ENCODE data around the gene KRT35.
"Not testable (repeated sequence)": the region's sequence is repeated elsewhere in the genome, so short reads cannot be mapped to it uniquely, and the experiment has no call there.

Gene KRT35

GRCh38 chr17:41452281-41452680 is 28.7 kb downstream of the KRT35 start:
- no peak for DNase-seq

GRCh38 chr17:41451154-41451728 is 29.7 kb downstream of the KRT35 start:
- no peak for DNase-seq

DNA sequence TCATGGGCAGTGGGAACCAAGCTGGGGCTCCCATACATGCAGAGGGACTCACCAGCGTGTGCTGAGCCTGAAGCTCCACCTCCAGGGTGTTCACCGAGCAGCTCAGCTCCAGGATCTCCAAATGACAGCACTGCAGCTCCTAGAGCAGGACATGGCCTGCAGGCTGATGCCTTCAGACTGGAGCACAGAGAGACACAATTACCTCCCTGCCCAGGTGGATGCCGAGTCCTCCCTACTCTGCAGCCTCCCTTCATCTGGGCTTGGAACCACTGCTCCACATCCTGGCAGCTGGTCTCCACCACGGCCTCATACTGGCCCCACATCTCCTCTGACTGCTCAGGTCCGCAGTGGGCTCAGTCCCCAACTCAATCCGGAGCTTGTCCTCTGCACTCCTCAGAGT is 31.9 kb downstream of the KRT35 start:
- DNase-seq = no peak

GRCh38 chr17:41448506-41448905 is 32.4 kb downstream of the KRT35 start:
- DNase-seq = no peak

DNA sequence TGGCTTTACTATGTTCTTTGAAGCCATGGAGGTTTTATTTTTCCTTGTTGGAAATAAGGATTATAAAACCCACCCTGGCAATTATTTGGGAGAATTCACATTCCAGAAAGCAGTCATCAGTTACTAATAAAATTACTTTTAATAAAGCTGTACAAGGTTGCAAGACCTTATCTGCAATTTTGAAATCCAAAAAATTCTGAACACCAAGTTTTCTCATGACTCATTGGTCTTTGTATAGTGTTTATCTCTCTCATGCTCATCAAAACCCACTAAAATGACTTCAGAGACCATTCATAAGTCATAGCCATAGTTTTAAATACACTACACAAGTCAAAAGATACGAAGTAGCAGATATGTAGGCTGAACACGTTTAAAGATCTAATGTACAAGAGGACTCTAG is 34.1 kb downstream of the KRT35 start:
- DNase-seq = no peak

DNA sequence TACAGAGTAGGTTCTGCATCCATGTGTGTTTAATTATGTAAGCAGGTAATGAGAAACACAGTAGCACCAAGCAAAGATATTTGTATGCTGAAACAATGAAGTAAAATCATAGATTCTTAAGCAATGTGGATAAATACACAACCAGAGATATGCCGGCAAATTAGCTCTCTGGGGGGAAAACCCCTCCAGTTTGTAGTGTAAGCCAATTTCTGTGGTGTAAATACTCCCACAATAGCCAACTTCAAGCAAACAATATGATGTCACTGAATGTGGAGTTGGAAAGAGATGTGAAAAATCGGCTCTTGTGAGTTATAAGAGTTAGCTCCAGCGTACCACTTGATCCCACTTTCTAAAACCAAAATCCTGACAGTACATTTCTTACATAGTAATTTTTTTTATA is 36.3 kb downstream of the KRT35 start:
- DNase-seq = no peak

GRCh38 chr17:41444186-41444585 is 36.8 kb downstream of the KRT35 start:
- DNase-seq = no peak

DNA sequence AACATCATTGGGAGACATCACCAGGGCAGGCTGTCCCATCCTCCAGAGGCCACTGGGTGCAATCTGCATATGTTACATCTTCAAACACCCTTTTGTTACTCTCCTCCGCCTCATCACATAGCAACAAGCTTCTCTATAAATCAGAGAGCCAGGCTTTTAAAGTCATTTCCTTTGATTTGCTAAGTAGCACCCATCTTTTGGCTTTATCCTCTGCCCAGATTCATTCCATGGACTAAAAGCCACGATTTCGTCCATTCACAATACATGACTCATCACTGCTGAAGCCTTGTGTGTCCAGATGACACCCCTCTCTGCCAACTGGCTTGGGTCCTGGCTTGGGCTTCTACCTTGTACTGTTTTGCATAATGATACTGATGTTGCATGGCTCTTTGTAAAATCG is 38.2 kb downstream of the KRT35 start:
- no peak for DNase-seq

DNA sequence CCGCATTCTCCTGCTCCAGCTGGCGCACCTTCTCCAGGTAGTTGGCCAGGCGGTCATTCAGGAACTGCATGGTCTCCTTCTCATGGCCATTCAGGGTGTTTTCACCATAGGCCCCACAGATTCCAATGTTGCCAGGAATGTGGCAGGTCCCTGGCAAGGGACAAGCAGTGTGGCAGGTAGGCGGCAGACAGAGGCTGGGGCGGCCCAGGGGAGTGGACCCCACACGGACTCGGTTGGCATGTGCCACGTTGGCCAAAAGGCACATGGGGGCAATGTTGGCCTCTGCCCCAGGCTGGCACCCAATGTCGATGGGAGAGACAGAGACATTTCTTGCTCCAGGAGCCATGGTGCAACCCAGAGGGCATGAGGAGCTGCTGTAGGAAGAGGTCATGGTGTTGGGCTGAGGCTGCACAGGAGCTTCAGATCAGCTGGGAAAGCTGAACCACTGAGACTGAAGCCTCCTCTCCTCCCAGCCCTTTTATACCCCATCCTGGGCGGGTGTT is 40.4 kb downstream of the KRT35 start, which contains the start of gene KRT38:
KRT38 (minus strand) TSS at position 453 of the 503 bp plus-strand sequence; CDS start at position 391, 62 bp downstream.
- no peak for DNase-seq

DNA sequence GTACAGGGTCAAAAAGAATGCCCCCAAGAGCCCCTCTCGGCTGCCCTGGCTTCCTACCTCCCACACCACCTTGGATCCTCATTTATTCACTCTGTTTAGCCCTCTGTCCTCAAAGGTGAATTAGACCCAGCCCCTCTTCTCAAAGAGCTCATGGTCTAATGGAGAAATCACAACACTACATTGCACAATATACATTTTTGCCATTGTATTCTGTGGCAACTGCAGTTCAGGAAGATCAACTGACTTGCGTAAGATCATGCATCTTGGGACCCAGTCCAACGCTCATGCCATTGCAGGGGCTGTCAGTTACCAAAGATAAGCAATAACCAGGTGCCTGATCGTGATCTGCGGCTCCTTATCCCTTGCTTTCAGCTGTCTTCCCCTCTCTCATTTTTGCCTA is 41.6 kb downstream of the KRT35 start:
- no peak for DNase-seq

DNA sequence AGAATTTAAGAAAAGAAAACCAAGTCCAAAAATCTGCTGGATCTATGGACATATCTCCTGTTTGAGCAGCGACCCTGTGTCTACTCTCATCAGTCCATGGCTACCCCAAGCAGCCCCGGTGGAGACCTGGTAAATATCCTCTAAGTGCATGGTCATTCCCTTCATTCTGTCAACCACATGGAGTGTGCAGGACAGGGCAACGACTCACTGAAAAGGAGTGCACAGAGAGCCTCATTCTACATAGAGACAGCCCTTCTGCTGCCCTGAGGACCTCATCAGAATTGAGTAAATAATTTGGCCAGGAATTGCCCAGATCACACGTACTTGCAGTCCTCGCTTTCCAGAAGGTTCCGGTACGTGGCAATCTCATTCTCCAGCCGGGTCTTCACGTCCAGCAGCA is 43.2 kb downstream of the KRT35 start:
- DNase-seq = no peak

DNA sequence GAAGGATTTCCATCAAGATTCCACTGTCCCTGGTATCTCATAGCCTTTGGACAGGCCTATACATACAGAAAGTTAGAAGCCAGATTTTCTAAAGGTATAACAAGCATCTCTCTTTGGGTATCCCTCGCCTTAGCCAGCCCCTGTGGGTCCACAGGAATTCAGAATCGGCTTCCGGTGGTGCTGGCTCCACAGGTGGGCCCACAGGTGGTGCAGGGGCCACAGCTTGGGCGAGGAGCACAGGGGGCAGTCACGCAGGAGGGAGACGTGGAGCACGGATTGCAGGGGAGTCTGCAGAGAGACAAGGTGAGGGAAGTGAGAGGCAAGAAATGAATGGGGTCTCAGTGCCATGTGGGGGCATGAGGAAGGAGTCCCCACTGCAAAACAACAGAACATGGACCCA is 43.7 kb downstream of the KRT35 start:
- no peak for DNase-seq

GRCh38 chr17:41434415-41434814 is 46.5 kb downstream of the KRT35 start:
- DNase-seq = no peak

DNA sequence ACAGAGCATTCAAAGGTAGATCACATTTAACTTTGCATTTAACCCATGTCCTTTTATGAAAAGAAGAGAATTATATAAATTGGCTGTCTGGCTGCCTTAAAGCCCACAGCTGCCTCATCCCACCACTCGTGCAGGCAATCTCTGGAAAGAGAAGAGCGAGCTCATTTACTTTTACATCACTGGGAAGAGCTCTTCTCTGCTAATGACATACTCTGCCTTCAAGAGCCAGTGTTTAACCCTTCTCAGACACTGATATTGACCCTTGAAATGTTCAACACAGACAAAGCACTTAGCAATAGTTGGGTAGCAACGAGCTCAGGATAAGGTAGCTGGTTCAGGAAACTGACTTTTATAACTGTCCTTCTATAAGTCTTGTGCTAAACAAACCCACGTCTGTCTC is 46.9 kb downstream of the KRT35 start:
- DNase-seq = no peak

DNA sequence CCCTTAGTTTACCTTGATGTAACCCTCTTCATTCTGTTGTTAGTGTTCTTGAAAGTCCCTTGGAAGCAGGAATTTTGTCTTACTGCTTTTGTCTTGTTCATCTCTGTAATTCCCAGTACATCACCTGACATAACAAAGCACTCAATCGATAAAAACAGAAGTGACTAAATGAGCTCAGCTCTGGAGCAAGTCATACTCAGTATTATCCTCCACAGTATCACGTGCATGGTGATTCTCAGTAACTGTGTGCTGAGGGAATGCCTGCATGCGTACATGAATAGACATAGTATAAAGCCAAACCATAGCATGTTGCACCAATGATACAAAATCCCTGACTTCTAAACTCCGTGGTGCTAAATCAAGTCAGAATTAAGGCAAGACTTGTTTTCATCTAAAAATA is 47.4 kb downstream of the KRT35 start:
- no peak for DNase-seq

DNA sequence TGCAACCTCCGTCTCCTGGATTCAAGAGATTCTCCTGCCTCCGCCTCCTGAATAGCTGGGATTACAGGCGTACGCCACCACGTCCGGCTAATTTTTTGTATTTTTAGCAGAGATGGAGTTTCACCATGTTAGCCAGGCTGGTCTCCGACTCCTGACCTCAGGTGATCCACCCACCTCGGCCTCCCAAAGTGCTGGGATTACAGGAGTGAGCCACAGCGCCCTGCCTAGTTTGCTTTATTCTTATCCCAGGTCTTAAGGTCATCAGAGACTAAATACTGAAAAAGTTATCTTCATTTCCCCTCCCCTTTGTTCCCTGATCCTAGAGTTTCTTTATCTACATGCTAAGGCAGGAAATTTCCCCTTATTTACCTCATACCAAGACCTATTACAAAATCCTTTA is 50.6 kb downstream of the KRT35 start:
- DNase-seq = not testable (repeated sequence)

DNA sequence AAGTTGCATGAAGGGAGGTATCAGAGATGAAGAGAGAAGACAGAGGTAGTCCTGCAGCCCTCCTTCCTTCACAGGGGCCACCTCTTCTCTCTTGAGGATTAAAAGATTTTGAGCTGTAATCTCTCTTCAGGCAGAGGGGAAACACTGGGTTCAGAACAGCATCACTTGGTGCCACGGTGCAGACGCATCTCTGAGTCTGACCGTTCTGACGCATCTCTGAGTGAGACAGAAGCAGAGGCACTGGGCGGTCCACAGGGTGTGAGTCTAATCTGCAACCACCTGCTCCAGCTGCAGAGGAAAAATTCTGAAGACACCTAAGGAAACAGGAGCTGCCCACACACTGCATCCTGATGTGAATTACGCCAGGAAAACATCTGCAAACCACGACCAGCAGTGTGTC is 51.3 kb downstream of the KRT35 start:
- no peak for DNase-seq

GRCh38 chr17:41428591-41429291 is 52.2 kb downstream of the KRT35 start:
- no peak for DNase-seq
